A549 (cell line): Measurements from ENCODE around the gene PPARA. TPM values are rescaled to one million over a fixed set of nuclear protein-coding genes. Genes with fewer than 3 reads are reported as not detected.

Experiments
- ATAC-seq, 2 experiments: fragments of 200-7000 bp in 1 of 2; fragments of >200 bp in 1 of 2; cut with Nextera tagmentation in 1 of 2; cut with Tn5 transposase in 1 of 2; 3 replicates each; pipeline versions ENCODE4 v1.8.0 to v1.9.1; 2018 to 2020; ENCODE audit warnings: mild to moderate bottlenecking in 1 of 2, moderate library complexity in 1 of 2
- CTCF ChIA-PET: fragments of 300-600 bp; sonication (Branson Sonifier 250); formaldehyde crosslinking; extraction: SDS; loops from one replicate; lab custom pipeline; 2021; ENCODE audit warnings: antibody characterized with exemption, inconsistent platforms; lab: Yijun Ruan, JAX
- POLR2A ChIA-PET: fragments of 350-600 bp; formaldehyde crosslinking; extraction: SDS; loops from one replicate; lab custom pipeline; 2021; ENCODE audit warnings: antibody characterized with exemption, inconsistent platforms; lab: Yijun Ruan, JAX
- DNase-seq, 2 experiments: peaks; one replicate each; pipeline versions ENCODE4 v3.0.0 to v3.0.0-alpha.2; 2011 to 2016; ENCODE audit warnings: low read depth in 1 of 2, low spot score in 1 of 2
- FAIRE-seq: peaks from 2 replicates; lab custom pipeline; 2011; peaks lifted over from hg19 to GRCh38; lab: Jason Lieb, UNC
- H3K27ac ChIP-seq, 2 experiments: fragments of >200 bp; sonication (Bioruptor Twin); formaldehyde crosslinking; 3 replicates each; pipeline ENCODE4 v1.5.1; 2016 to 2017
- H3K4me1 ChIP-seq: fragments of >200 bp; sonication (Bioruptor Twin); formaldehyde crosslinking; 3 replicates; pipeline ENCODE4 v1.6.1; 2016
- H3K4me2 ChIP-seq: fragments of >200 bp; sonication (Bioruptor Twin); formaldehyde crosslinking; 3 replicates; pipeline ENCODE4 v1.6.1; 2016
- H3K4me3 ChIP-seq: fragments of >200 bp; sonication (Bioruptor Twin); formaldehyde crosslinking; 3 replicates; pipeline ENCODE4 v1.5.1; 2016
- H3K9me3 ChIP-seq: fragments of >200 bp; sonication (Bioruptor Twin); formaldehyde crosslinking; 3 replicates; pipeline ENCODE4 v1.6.1; 2016
- CHD2 ChIP-seq: fragments of 150-350 bp; IDR thresholded peaks from 2 replicates; pipeline ENCODE4 v1.6.1; 2014; ENCODE audit warnings: low read length; ENCODE audit not compliant: partially characterized antibody
- EHMT2 ChIP-seq: fragments of 200-600 bp; sonication (generic); IDR thresholded peaks from 2 replicates; pipeline ENCODE4 v1.6.1; 2016; ENCODE audit warnings: antibody characterized with exemption, low read depth, mild to moderate bottlenecking, moderate library complexity
- ESRRA ChIP-seq: fragments of 150-350 bp; IDR thresholded peaks from 2 replicates; pipeline ENCODE4 v1.6.1; 2014; ENCODE audit warnings: mild to moderate bottlenecking, low read length, borderline replicate concordance
- GATA3 ChIP-seq: IDR thresholded peaks from 2 replicates; pipeline ENCODE4 v1.6.1; 2012; ENCODE audit warnings: borderline replicate concordance
- HEYL ChIP-seq: fragments of 250-450 bp; sonication (Bioruptor Pico); IDR thresholded peaks from 2 replicates; pipeline ENCODE4 v1.8.0; 2021; ENCODE audit warnings: mild to moderate bottlenecking, moderate library complexity
- HOXB5 ChIP-seq: fragments of 250-450 bp; sonication (Bioruptor Pico); IDR thresholded peaks from 2 replicates; pipeline ENCODE4 v1.5.0; 2020; ENCODE audit warnings: mild to moderate bottlenecking, moderate library complexity
- JUNB ChIP-seq: fragments of >200 bp; sonication (Bioruptor Twin); formaldehyde crosslinking; IDR thresholded peaks from 2 replicates; pipeline ENCODE4 v1.6.1; 2016
- KDM1A ChIP-seq: fragments of 200-600 bp; sonication (generic); IDR thresholded peaks from 2 replicates; pipeline ENCODE4 v1.6.1; 2016; ENCODE audit warnings: low read depth, mild to moderate bottlenecking
- MAFK ChIP-seq: fragments of 450-650 bp; IDR thresholded peaks from 2 replicates; pipeline ENCODE4 v1.6.1; 2014; ENCODE audit not compliant: partially characterized antibody
- NPAS2 ChIP-seq: fragments of 250-450 bp; sonication (Bioruptor Pico); IDR thresholded peaks from 2 replicates; pipeline ENCODE4 v1.8.0; 2022; ENCODE audit warnings: mild to moderate bottlenecking, moderate library complexity, borderline replicate concordance
- NR3C1 ChIP-seq: fragments of >200 bp; sonication (Bioruptor Twin); formaldehyde crosslinking; IDR thresholded peaks from 3 replicates; pipeline ENCODE4 v1.6.1; 2017
- PHF8 ChIP-seq: fragments of 200-600 bp; sonication (generic); IDR thresholded peaks from 2 replicates; pipeline ENCODE4 v1.6.1; 2016; ENCODE audit warnings: low read depth, mild to moderate bottlenecking, antibody characterized with exemption, moderate library complexity, borderline replicate concordance
- POLR2A ChIP-seq: IDR thresholded peaks from 2 replicates; pipeline ENCODE4 v1.6.1; 2012; ENCODE audit warnings: mild to moderate bottlenecking, low read length
- POLR2AphosphoS2 ChIP-seq: conservative IDR thresholded peaks from 2 replicates; pipeline ENCODE4 v1.6.1; 2012; ENCODE audit warnings: low read length, improper control_type of control experiment, inconsistent platforms
- RARB ChIP-seq: fragments of 250-450 bp; sonication (Bioruptor Pico); IDR thresholded peaks from 2 replicates; pipeline ENCODE4 v1.8.0; 2021; ENCODE audit warnings: mild to moderate bottlenecking, moderate library complexity
- RCOR1 ChIP-seq: fragments of 150-350 bp; IDR thresholded peaks from 2 replicates; pipeline ENCODE4 v1.6.1; 2014; ENCODE audit warnings: antibody characterized with exemption, low read length, low read depth
- RFX5 ChIP-seq: fragments of 450-650 bp; IDR thresholded peaks from 2 replicates; pipeline ENCODE4 v1.7.1; 2014; ENCODE audit warnings: antibody characterized with exemption, mild to moderate bottlenecking, moderate library complexity
- TFCP2L1 ChIP-seq: fragments of 250-450 bp; sonication (Bioruptor Pico); IDR thresholded peaks from 2 replicates; pipeline ENCODE4 v1.5.0; 2021; ENCODE audit warnings: mild to moderate bottlenecking
- WGBS: methylation state at CpG from one replicate; pipeline ENCODE4 v1.1.6; 2017; ENCODE audit errors: missing lambda C conversion rate; 5-methylcytosine and 5-hydroxymethylcytosine counted together
- polyA plus RNA-seq, 4 experiments: library from polyadenylated mRNA; depleted of rRNA in 3 of 4; stranded (reverse); fragments of >200 nt; fragmentation: RNase III in 1 of 4; extraction: RNeasy Plus Mini Kit Qiagen cat#74134 plus additional on column Dnase treatment in 1 of 4; gene quantifications; 2 replicates in 3 of 4; 3 replicates in 1 of 4; pipeline ENCODE4 v1.2.3, GENCODE V29; 2011 to 2017
- TF ChIP-seq, protein P1 (sequence below): fragments of 450-650 bp; IDR thresholded peaks from 2 replicates; pipeline ENCODE4 v1.6.1; 2014; ENCODE audit warnings: antibody characterized with exemption
- TF ChIP-seq, protein P2 (sequence below): fragments of >200 bp; sonication (Bioruptor Twin); formaldehyde crosslinking; IDR thresholded peaks from 2 replicates; pipeline ENCODE4 v1.6.1; 2016
- TF ChIP-seq, protein P3 (sequence below): IDR thresholded peaks from 2 replicates; pipeline ENCODE4 v1.6.1; 2012
- TF ChIP-seq, protein P4 (sequence below): fragments of >200 bp; sonication (Bioruptor Twin); formaldehyde crosslinking; IDR thresholded peaks from 3 replicates; pipeline ENCODE4 v1.6.1; 2016
- TF ChIP-seq, protein P5 (sequence below): fragments of 250-450 bp; sonication (Bioruptor Pico); IDR thresholded peaks from 2 replicates; pipeline ENCODE4 v1.5.0; 2020; ENCODE audit warnings: low read depth, mild to moderate bottlenecking, moderate library complexity
- TF ChIP-seq, protein P6 (sequence below): IDR thresholded peaks from 2 replicates; pipeline ENCODE4 v1.6.1; 2012
- TF ChIP-seq, protein P7 (sequence below): fragments of 150-350 bp; IDR thresholded peaks from 2 replicates; pipeline ENCODE4 v1.6.1; 2014; ENCODE audit warnings: low read depth, mild to moderate bottlenecking, low read length

The PPARA gene
- polyA plus RNA-seq, 2 of the 4 experiments (the other 2 are of a cell fraction) = 2.6 to 2.8 TPM

DNA sequence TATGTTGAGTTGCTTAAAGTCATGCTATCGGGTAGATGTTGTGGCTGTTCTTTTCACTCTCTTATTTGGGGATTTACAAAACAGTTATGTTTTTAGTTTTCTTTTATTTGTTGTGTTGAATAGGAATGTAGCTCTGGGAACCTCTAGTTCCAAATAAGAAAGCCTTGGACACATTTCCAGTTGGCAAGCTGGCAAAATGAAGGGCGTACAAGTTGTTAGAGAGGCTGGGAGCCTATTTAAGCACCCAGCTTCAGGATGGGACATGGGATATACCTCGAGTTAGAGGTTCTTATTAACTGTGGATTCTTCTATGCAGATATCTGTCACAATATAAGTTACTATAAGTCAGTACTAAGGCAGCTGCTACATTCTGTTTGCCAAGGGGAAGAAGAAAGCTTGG, 22.8 kb downstream of the PPARA start:
- POLR2A ChIA-PET = no interaction called here
- Histone ChIP-seq H3K9me3 (peaks cover 7% of the 10 kb centered on the region; the same call in 1 of the 3 replicates), H3K27ac (no peak overlapping the region), H3K4me1 (peaks cover 29% of the 10 kb centered on the region), H3K4me3 (no peak overlapping the region), H3K4me2 (no peak overlapping the region)
- 49% methylated on average over 3 of the region's 3 CpGs for WGBS
- ATAC-seq (no peak), DNase-seq (no peak), FAIRE-seq (no peak)
- CTCF ChIA-PET = interaction anchor here (1.6 kb wide), 1 partner anchor 19 kb away, joined by 4 read pairs; no protein-coding TSS in a partner anchor
- TF ChIP-seq, protein P1, sequence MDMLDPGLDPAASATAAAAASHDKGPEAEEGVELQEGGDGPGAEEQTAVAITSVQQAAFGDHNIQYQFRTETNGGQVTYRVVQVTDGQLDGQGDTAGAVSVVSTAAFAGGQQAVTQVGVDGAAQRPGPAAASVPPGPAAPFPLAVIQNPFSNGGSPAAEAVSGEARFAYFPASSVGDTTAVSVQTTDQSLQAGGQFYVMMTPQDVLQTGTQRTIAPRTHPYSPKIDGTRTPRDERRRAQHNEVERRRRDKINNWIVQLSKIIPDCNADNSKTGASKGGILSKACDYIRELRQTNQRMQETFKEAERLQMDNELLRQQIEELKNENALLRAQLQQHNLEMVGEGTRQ = no peak
- TF ChIP-seq POLR2A (no peak), NR3C1 (no peak), RCOR1 (no peak), POLR2AphosphoS2 (no peak), PHF8 (no peak)
- TF ChIP-seq, protein P2, sequence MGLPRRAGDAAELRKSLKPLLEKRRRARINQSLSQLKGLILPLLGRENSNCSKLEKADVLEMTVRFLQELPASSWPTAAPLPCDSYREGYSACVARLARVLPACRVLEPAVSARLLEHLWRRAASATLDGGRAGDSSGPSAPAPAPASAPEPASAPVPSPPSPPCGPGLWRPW = no peak
- TF ChIP-seq, protein P3, sequence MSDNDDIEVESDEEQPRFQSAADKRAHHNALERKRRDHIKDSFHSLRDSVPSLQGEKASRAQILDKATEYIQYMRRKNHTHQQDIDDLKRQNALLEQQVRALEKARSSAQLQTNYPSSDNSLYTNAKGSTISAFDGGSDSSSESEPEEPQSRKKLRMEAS = no peak

DNA sequence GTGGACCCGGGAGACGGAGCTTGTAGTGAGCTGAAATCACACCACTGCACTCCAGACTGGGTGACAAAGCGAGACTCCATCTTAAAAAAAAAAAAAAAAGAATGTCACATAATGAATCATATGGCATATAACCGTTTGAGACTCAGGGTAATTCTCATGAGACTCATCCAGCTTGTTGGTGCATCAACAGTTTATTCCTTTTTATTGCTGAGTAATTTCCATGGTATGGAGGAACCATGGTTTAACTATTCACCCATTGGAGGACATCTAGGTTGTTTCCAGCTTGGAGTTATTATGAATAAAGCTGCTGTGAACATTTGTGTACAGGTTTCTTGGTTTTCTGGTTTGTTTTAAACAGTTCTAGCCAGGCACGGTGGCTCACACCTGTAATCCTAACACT, 25.3 kb downstream of the PPARA start:
- Histone ChIP-seq H3K9me3 (peaks cover 7% of the 10 kb centered on the region; the same call in 1 of the 3 replicates), H3K4me2 (no peak overlapping the region), H3K4me3 (no peak overlapping the region), H3K4me1 (peaks cover 33% of the 10 kb centered on the region), H3K27ac (no peak overlapping the region)
- ATAC-seq (no peak), FAIRE-seq (no peak), DNase-seq (no peak)
- WGBS = 78% methylated on average over 5 of the region's 5 CpGs
- CTCF ChIA-PET = interaction anchor here (0.6 to 0.7 kb wide), 2 partner anchors 18 to 52 kb away, joined by 3 read pairs; no protein-coding TSS in a partner anchor
- TF ChIP-seq RFX5 = no peak
- no peak for TF ChIP-seq POLR2AphosphoS2
- TF ChIP-seq GATA3 = no peak
- TF ChIP-seq CHD2 = no peak
- no peak for TF ChIP-seq KDM1A
- TF ChIP-seq ESRRA = no peak
- TF ChIP-seq, protein P4, sequence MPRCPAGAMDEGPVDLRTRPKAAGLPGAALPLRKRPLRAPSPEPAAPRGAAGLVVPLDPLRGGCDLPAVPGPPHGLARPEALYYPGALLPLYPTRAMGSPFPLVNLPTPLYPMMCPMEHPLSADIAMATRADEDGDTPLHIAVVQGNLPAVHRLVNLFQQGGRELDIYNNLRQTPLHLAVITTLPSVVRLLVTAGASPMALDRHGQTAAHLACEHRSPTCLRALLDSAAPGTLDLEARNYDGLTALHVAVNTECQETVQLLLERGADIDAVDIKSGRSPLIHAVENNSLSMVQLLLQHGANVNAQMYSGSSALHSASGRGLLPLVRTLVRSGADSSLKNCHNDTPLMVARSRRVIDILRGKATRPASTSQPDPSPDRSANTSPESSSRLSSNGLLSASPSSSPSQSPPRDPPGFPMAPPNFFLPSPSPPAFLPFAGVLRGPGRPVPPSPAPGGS = no peak
- no peak for TF ChIP-seq TFCP2L1 (CRISPR knock-in tag)
- TF ChIP-seq, protein P5, sequence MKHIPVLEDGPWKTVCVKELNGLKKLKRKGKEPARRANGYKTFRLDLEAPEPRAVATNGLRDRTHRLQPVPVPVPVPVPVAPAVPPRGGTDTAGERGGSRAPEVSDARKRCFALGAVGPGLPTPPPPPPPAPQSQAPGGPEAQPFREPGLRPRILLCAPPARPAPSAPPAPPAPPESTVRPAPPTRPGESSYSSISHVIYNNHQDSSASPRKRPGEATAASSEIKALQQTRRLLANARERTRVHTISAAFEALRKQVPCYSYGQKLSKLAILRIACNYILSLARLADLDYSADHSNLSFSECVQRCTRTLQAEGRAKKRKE (CRISPR knock-in tag) = no peak
- TF ChIP-seq HOXB5 (CRISPR knock-in tag) = no peak
- no peak for TF ChIP-seq NPAS2 (CRISPR knock-in tag)
- TF ChIP-seq, protein P6, sequence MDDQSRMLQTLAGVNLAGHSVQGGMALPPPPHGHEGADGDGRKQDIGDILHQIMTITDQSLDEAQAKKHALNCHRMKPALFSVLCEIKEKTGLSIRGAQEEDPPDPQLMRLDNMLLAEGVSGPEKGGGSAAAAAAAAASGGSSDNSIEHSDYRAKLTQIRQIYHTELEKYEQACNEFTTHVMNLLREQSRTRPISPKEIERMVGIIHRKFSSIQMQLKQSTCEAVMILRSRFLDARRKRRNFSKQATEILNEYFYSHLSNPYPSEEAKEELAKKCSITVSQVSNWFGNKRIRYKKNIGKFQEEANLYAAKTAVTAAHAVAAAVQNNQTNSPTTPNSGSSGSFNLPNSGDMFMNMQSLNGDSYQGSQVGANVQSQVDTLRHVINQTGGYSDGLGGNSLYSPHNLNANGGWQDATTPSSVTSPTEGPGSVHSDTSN = no peak
- no peak for TF ChIP-seq JUNB
- no peak for TF ChIP-seq RARB
- TF ChIP-seq EHMT2 = no peak
- TF ChIP-seq HEYL (CRISPR knock-in tag) = no peak
- TF ChIP-seq MAFK = no peak
- TF ChIP-seq, protein P7, sequence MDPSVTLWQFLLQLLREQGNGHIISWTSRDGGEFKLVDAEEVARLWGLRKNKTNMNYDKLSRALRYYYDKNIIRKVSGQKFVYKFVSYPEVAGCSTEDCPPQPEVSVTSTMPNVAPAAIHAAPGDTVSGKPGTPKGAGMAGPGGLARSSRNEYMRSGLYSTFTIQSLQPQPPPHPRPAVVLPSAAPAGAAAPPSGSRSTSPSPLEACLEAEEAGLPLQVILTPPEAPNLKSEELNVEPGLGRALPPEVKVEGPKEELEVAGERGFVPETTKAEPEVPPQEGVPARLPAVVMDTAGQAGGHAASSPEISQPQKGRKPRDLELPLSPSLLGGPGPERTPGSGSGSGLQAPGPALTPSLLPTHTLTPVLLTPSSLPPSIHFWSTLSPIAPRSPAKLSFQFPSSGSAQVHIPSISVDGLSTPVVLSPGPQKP = no peak
- POLR2A ChIA-PET = no interaction called here
